Liver (tissue), 9 donors: ENCODE data around the gene WDFY3. TPM values are rescaled to one million over a fixed set of nuclear protein-coding genes. Genes with fewer than 3 reads are reported as not detected.

Experiments
- DNase-seq: peaks from one replicate; pipeline ENCODE4 v3.0.0-alpha.2; 2017; ENCODE audit warnings: low spot score
- H3K27ac ChIP-seq, 2 donors: one replicate each; pipeline ENCODE4 v1.7.0; 2013; ENCODE audit warnings: inconsistent platforms in 2 of 2, low read length in 2 of 2, control low read depth in 1 of 2, low read depth in 1 of 2, mild to moderate bottlenecking in 1 of 2
- H3K27me3 ChIP-seq, 4 donors: one replicate each; pipeline versions ENCODE4 v1.6.1 to v1.7.0; 2013; ENCODE audit warnings: low read length in 3 of 4, inconsistent platforms in 1 of 4, mild to moderate bottlenecking in 1 of 4, moderate library complexity in 1 of 4; ENCODE audit not compliant: control insufficient read depth in 4 of 4, insufficient read depth in 4 of 4
- H3K36me3 ChIP-seq, 4 donors: one replicate each; pipeline versions ENCODE4 v1.6.1 to v1.7.0; 2013; ENCODE audit warnings: low read length in 3 of 4, mild to moderate bottlenecking in 3 of 4, low read depth in 1 of 4, moderate library complexity in 1 of 4; ENCODE audit not compliant: control insufficient read depth in 4 of 4, insufficient read depth in 3 of 4
- H3K4me1 ChIP-seq, 4 donors: one replicate each; pipeline versions ENCODE4 v1.6.1 to v1.7.0; 2013; ENCODE audit warnings: low read length in 3 of 4, mild to moderate bottlenecking in 3 of 4, moderate library complexity in 1 of 4; ENCODE audit not compliant: control insufficient read depth in 4 of 4, insufficient read depth in 4 of 4
- H3K4me3 ChIP-seq, 3 donors: one replicate each; pipeline versions ENCODE4 v1.6.1 to v1.7.0; 2013; ENCODE audit warnings: low read length in 3 of 3, control low read depth in 1 of 3, low read depth in 1 of 3, mild to moderate bottlenecking in 1 of 3
- H3K9ac ChIP-seq, 2 donors: one replicate each; pipeline ENCODE4 v1.7.0; 2013; ENCODE audit warnings: low read length in 2 of 2, mild to moderate bottlenecking in 2 of 2, moderate library complexity in 2 of 2, control low read depth in 1 of 2, low read depth in 1 of 2
- H3K9me3 ChIP-seq, 4 donors: one replicate each; pipeline versions ENCODE4 v1.6.1 to v1.7.0; 2013; ENCODE audit warnings: low read length in 3 of 4; ENCODE audit not compliant: control insufficient read depth in 4 of 4
- EGR1 ChIP-seq, 2 donors: IDR thresholded peaks; 2 replicates each; pipeline ENCODE4 v1.6.1; 2016 to 2018; ENCODE audit warnings: antibody characterized with exemption in 2 of 2, low read depth in 2 of 2
- FOXA1 ChIP-seq: IDR thresholded peaks from 2 replicates; pipeline ENCODE4 v1.6.1; 2016; ENCODE audit warnings: antibody characterized with exemption
- FOXA2 ChIP-seq: IDR thresholded peaks from 2 replicates; pipeline ENCODE4 v1.6.1; 2016; ENCODE audit warnings: antibody characterized with exemption
- GABPA ChIP-seq, 2 donors: IDR thresholded peaks in 1 of 2; conservative IDR thresholded peaks in 1 of 2; 2 replicates each; pipeline ENCODE4 v1.6.1; 2016; ENCODE audit warnings: antibody characterized with exemption in 2 of 2, mild to moderate bottlenecking in 1 of 2, moderate library complexity in 1 of 2
- HNF4A ChIP-seq, 2 donors: conservative IDR thresholded peaks; 2 replicates each; pipeline ENCODE4 v1.6.1; 2016; ENCODE audit warnings: antibody characterized with exemption in 2 of 2, mild to moderate bottlenecking in 2 of 2
- HNF4G ChIP-seq: IDR thresholded peaks from 2 replicates; pipeline ENCODE4 v1.6.1; 2016; ENCODE audit warnings: antibody characterized with exemption
- JUND ChIP-seq, 2 donors: IDR thresholded peaks; 2 replicates each; pipeline ENCODE4 v1.6.1; 2016; ENCODE audit warnings: antibody characterized with exemption in 2 of 2
- NR2F2 ChIP-seq: IDR thresholded peaks from 2 replicates; pipeline ENCODE4 v1.6.1; 2016; ENCODE audit warnings: antibody characterized with exemption
- RAD21 ChIP-seq, 2 donors: IDR thresholded peaks; 2 replicates each; pipeline ENCODE4 v1.6.1; 2016; ENCODE audit warnings: antibody characterized with exemption in 2 of 2, mild to moderate bottlenecking in 2 of 2
- RXRA ChIP-seq, 2 donors: IDR thresholded peaks; 2 replicates each; pipeline ENCODE4 v1.6.1; 2017 to 2018; ENCODE audit warnings: antibody characterized with exemption in 2 of 2, mild to moderate bottlenecking in 1 of 2
- SP1 ChIP-seq: IDR thresholded peaks from 2 replicates; pipeline ENCODE4 v1.6.1; 2018; ENCODE audit warnings: antibody characterized with exemption, mild to moderate bottlenecking
- TAF1 ChIP-seq: conservative IDR thresholded peaks from 2 replicates; pipeline ENCODE4 v1.6.1; 2016; ENCODE audit warnings: antibody characterized with exemption, mild to moderate bottlenecking
- YY1 ChIP-seq: IDR thresholded peaks from 2 replicates; pipeline ENCODE4 v1.6.1; 2016; ENCODE audit warnings: antibody characterized with exemption, mild to moderate bottlenecking
- WGBS: extraction: QIAGEN DNeasy Blood & Tissue Kit; methylation state at CpG from one replicate; pipeline ENCODE4 v1.1.7; 2013; 5-methylcytosine and 5-hydroxymethylcytosine counted together
- polyA plus RNA-seq, 2 donors: library from polyadenylated mRNA; stranded (reverse) in 1 of 2; unstranded in 1 of 2; fragments of 200-250 nt in 1 of 2; fragments of >200 nt in 1 of 2; fragmentation: Nextera tagmentation in 1 of 2; extraction: Ambion mirVana in 1 of 2; gene quantifications; one replicate each; pipeline versions ENCODE4 v1.2.1 to v1.2.3, GENCODE V29; 2013 to 2015
- total RNA-seq, 2 donors: library from RNA; depleted of rRNA; stranded (reverse); fragments of >200 nt; gene quantifications; one replicate each; pipeline ENCODE4 v1.2.3, GENCODE V29; 2014
- TF ChIP-seq, protein P1 (sequence below): IDR thresholded peaks from 2 replicates; pipeline ENCODE4 v1.6.1; 2016; ENCODE audit warnings: antibody characterized with exemption
- TF ChIP-seq, protein P2 (sequence below): IDR thresholded peaks from 2 replicates; pipeline ENCODE4 v1.6.1; 2016; ENCODE audit warnings: antibody characterized with exemption
- TF ChIP-seq, protein P3 (sequence below): IDR thresholded peaks from 2 replicates; pipeline ENCODE4 v1.6.1; 2016; ENCODE audit warnings: antibody characterized with exemption
- TF ChIP-seq, protein P4 (sequence below): IDR thresholded peaks from 2 replicates; pipeline ENCODE4 v1.6.1; 2016; ENCODE audit warnings: antibody characterized with exemption, mild to moderate bottlenecking
- TF ChIP-seq, protein P5 (sequence below): fragments of 150-350 bp; IDR thresholded peaks from 2 replicates; pipeline ENCODE4 v1.5.1; 2017; ENCODE audit warnings: improper control_type of control experiment, low read depth, low read length; ENCODE audit not compliant: missing input control
- donor health status: healthy.
- donor health status: healthy.
- donor health status: healthy.
- donor health status: healthy.
- donor health status: healthy.

WDFY3 gene
- total and polyA plus RNA-seq, 4 donors: 3.2 to 50.5 (median 19.2) TPM

DNA sequence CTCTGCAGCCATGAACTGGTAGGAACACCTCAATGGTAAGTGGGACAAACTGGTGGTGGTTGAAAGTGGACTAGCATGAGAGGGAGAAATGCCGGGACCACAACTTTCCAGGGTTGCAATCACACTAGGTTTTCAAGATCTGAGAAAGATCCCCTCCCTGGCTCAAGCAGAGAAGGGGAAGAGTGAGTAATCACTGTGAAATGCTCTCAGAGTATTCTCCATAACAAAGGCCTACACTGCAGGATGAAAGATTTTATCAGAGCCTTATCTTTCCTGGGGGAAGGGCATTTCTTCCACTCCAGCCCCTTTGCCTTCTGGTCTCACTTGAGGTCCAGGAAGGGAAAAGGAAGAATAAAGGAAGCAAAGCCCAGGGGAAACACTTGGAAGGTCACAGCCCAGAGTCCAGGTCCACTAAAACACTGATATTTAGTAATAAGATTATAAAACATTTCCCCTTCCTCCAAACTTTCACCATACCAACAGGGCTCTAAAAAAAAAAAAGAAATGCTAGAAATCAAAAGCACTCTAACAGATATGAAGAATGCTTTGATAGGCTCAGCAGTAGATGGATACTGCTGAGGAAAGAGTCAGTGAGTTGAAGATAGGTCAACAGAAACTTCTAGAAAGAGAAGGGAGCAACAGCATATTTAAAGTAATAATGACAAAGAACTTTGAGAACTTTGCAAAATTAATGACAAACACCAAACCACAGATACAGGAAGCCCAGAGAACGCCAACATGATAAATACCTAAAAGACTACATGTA lies 95.9 kb downstream of the WDFY3 start:
- H3K36me3 ChIP-seq: no peaks in the 10 kb centered on the region
- H3K9ac ChIP-seq: no peak overlapping the region
- H3K27ac ChIP-seq: no peak overlapping the region

More for the DNA sequence above, 95.9 kb downstream of the WDFY3 start:
- TF ChIP-seq YY1 (no peak), FOXA1 (no peak), RXRA (IDR thresholded peaks at IDR 0.05) (no peak), GABPA (IDR thresholded peaks at IDR 0.05 in 1 of 2, conservative IDR thresholded peaks at IDR 0.05 in 1 of 2) (no peak), TAF1 (no peak), HNF4G (no peak), HNF4A (conservative IDR thresholded peaks at IDR 0.05) (no peak), JUND (IDR thresholded peaks at IDR 0.05) (no peak), SP1 (no peak), FOXA2 (no peak), EGR1 (IDR thresholded peaks at IDR 0.05; ENCODE audit: low read depth in 2 of 2) (no peak), RAD21 (IDR thresholded peaks at IDR 0.05) (no peak), NR2F2 (no peak)
- TF ChIP-seq, protein P1, sequence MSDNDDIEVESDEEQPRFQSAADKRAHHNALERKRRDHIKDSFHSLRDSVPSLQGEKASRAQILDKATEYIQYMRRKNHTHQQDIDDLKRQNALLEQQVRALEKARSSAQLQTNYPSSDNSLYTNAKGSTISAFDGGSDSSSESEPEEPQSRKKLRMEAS: no peak
- TF ChIP-seq, protein P2, sequence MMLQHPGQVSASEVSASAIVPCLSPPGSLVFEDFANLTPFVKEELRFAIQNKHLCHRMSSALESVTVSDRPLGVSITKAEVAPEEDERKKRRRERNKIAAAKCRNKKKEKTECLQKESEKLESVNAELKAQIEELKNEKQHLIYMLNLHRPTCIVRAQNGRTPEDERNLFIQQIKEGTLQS: no peak
- TF ChIP-seq, protein P3, sequence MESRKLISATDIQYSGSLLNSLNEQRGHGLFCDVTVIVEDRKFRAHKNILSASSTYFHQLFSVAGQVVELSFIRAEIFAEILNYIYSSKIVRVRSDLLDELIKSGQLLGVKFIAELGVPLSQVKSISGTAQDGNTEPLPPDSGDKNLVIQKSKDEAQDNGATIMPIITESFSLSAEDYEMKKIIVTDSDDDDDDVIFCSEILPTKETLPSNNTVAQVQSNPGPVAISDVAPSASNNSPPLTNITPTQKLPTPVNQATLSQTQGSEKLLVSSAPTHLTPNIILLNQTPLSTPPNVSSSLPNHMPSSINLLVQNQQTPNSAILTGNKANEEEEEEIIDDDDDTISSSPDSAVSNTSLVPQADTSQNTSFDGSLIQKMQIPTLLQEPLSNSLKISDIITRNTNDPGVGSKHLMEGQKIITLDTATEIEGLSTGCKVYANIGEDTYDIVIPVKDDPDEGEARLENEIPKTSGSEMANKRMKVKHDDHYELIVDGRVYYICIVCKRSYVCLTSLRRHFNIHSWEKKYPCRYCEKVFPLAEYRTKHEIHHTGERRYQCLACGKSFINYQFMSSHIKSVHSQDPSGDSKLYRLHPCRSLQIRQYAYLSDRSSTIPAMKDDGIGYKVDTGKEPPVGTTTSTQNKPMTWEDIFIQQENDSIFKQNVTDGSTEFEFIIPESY: no peak
- TF ChIP-seq, protein P4, sequence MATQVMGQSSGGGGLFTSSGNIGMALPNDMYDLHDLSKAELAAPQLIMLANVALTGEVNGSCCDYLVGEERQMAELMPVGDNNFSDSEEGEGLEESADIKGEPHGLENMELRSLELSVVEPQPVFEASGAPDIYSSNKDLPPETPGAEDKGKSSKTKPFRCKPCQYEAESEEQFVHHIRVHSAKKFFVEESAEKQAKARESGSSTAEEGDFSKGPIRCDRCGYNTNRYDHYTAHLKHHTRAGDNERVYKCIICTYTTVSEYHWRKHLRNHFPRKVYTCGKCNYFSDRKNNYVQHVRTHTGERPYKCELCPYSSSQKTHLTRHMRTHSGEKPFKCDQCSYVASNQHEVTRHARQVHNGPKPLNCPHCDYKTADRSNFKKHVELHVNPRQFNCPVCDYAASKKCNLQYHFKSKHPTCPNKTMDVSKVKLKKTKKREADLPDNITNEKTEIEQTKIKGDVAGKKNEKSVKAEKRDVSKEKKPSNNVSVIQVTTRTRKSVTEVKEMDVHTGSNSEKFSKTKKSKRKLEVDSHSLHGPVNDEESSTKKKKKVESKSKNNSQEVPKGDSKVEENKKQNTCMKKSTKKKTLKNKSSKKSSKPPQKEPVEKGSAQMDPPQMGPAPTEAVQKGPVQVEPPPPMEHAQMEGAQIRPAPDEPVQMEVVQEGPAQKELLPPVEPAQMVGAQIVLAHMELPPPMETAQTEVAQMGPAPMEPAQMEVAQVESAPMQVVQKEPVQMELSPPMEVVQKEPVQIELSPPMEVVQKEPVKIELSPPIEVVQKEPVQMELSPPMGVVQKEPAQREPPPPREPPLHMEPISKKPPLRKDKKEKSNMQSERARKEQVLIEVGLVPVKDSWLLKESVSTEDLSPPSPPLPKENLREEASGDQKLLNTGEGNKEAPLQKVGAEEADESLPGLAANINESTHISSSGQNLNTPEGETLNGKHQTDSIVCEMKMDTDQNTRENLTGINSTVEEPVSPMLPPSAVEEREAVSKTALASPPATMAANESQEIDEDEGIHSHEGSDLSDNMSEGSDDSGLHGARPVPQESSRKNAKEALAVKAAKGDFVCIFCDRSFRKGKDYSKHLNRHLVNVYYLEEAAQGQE: no peak
- TF ChIP-seq, protein P5, sequence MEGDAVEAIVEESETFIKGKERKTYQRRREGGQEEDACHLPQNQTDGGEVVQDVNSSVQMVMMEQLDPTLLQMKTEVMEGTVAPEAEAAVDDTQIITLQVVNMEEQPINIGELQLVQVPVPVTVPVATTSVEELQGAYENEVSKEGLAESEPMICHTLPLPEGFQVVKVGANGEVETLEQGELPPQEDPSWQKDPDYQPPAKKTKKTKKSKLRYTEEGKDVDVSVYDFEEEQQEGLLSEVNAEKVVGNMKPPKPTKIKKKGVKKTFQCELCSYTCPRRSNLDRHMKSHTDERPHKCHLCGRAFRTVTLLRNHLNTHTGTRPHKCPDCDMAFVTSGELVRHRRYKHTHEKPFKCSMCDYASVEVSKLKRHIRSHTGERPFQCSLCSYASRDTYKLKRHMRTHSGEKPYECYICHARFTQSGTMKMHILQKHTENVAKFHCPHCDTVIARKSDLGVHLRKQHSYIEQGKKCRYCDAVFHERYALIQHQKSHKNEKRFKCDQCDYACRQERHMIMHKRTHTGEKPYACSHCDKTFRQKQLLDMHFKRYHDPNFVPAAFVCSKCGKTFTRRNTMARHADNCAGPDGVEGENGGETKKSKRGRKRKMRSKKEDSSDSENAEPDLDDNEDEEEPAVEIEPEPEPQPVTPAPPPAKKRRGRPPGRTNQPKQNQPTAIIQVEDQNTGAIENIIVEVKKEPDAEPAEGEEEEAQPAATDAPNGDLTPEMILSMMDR: no peak
- no peak overlapping the region for H3K4me3 ChIP-seq
- no peaks in the 10 kb centered on the region for H3K9me3 ChIP-seq
- no peaks in the 10 kb centered on the region for H3K4me1 ChIP-seq
- WGBS: 90% methylated on average over 2 of the region's 2 CpGs
- no peak for DNase-seq
- H3K27me3 ChIP-seq: no peaks in the 10 kb centered on the region
